Hematopoietic multipotent progenitor cell treated with erythropoietin and hydrocortisone succinate and interleukin-3 and kit ligand, for 15 days (in vitro differentiated cells): ENCODE results near the gene FCN2.
"Not testable (repeated sequence)": the region's sequence is repeated elsewhere in the genome, so short reads cannot be mapped to it uniquely, and the experiment has no call there.

Experiments
- DNase-seq: peaks from one replicate; pipeline ENCODE4 v3.0.0-alpha.2; 2015; ENCODE audit warnings: low spot score

Gene FCN2

GRCh38 chr9:134847752-134848432 is 32.7 kb upstream of the FCN2 start:
- DNase-seq, result no peak

GRCh38 chr9:134848504-134848903 is 32.1 kb upstream of the FCN2 start:
- DNase-seq, result no peak

- no peak for DNase-seq
Observed at GRCh38 chr9:134850611-134851010, 30.0 kb upstream of the FCN2 start.

- DNase-seq, result no peak
Observed at GRCh38 chr9:134851020-134851419, 29.6 kb upstream of the FCN2 start.

GRCh38 chr9:134852906-134853654 is 27.5 kb upstream of the FCN2 start:
- DNase-seq, result no peak

- DNase-seq, result no peak
Observed at GRCh38 chr9:134853893-134854292, 26.7 kb upstream of the FCN2 start.

GRCh38 chr9:134854541-134854981 is 26.0 kb upstream of the FCN2 start:
- no peak for DNase-seq

GRCh38 chr9:134855231-134855899 is 25.2 kb upstream of the FCN2 start:
- DNase-seq, result no peak

- DNase-seq, result no peak
Observed at GRCh38 chr9:134855900-134856377, 24.7 kb upstream of the FCN2 start.

GRCh38 chr9:134857451-134857850 is 23.2 kb upstream of the FCN2 start:
- not testable (repeated sequence) for DNase-seq

GRCh38 chr9:134858051-134858841 is 22.4 kb upstream of the FCN2 start:
- DNase-seq, result no peak

- DNase-seq, result no peak
Observed at GRCh38 chr9:134860510-134860909, 20.1 kb upstream of the FCN2 start.

- no peak for DNase-seq
Observed at GRCh38 chr9:134861595-134862334, 18.8 kb upstream of the FCN2 start.

GRCh38 chr9:134863306-134863902 is 17.2 kb upstream of the FCN2 start:
- DNase-seq, result no peak

GRCh38 chr9:134863941-134864820 is 16.4 kb upstream of the FCN2 start:
- no peak for DNase-seq

GRCh38 chr9:134864821-134865190 is 15.8 kb upstream of the FCN2 start:
- DNase-seq, result no peak

- DNase-seq, result no peak
Observed at GRCh38 chr9:134867917-134868750, 12.5 kb upstream of the FCN2 start.

- DNase-seq, result no peak
Observed at GRCh38 chr9:134868751-134869553, 11.7 kb upstream of the FCN2 start.
